SKM-1 (cell line): ENCODE measurements around the gene KCTD16.

Source experiments
- DNase-seq: peaks from one replicate; lab custom pipeline; 2025; ENCODE audit not compliant: unreplicated experiment; lab: John Stamatoyannopoulos, UW

The KCTD16 gene

GRCh38 chr5:144451187-144451973 is 280.7 kb downstream of the KCTD16 start:
- no peak for DNase-seq

- no peak for DNase-seq
Measured at GRCh38 chr5:144453753-144454152, 283.1 kb downstream of the KCTD16 start.

- no peak for DNase-seq
Measured at GRCh38 chr5:144457160-144457559, 286.5 kb downstream of the KCTD16 start.

GRCh38 chr5:144458216-144458615 is 287.5 kb downstream of the KCTD16 start:
- no peak for DNase-seq

- no peak for DNase-seq
Measured at GRCh38 chr5:144460600-144460999, 289.9 kb downstream of the KCTD16 start.

- no peak for DNase-seq
Measured at GRCh38 chr5:144462577-144462976, 291.9 kb downstream of the KCTD16 start.

- no peak for DNase-seq
Measured at GRCh38 chr5:144463481-144464223, 293.0 kb downstream of the KCTD16 start.

GRCh38 chr5:144464306-144464705 is 293.6 kb downstream of the KCTD16 start:
- DNase-seq = no peak

- DNase-seq = no peak
Measured at GRCh38 chr5:144465441-144465840, 294.8 kb downstream of the KCTD16 start.

- no peak for DNase-seq
Measured at GRCh38 chr5:144467792-144468191, 297.1 kb downstream of the KCTD16 start.

- DNase-seq = no peak
Measured at GRCh38 chr5:144468571-144468970, 297.9 kb downstream of the KCTD16 start.

GRCh38 chr5:144469106-144469505 is 298.4 kb downstream of the KCTD16 start:
- DNase-seq = no peak

- DNase-seq = no peak
Measured at GRCh38 chr5:144472221-144472620, 301.5 kb downstream of the KCTD16 start.

GRCh38 chr5:144473650-144474049 is 303.0 kb downstream of the KCTD16 start:
- DNase-seq = no peak

- no peak for DNase-seq
Measured at GRCh38 chr5:144478565-144478964, 307.9 kb downstream of the KCTD16 start.

GRCh38 chr5:144481861-144482260 is 311.2 kb downstream of the KCTD16 start:
- DNase-seq = no peak

- DNase-seq = no peak
Measured at GRCh38 chr5:144484124-144484897, 313.6 kb downstream of the KCTD16 start.

GRCh38 chr5:144485540-144485939 is 314.9 kb downstream of the KCTD16 start:
- DNase-seq = no peak

- no peak for DNase-seq
Measured at GRCh38 chr5:144487207-144487606, 316.5 kb downstream of the KCTD16 start.

GRCh38 chr5:144487761-144488160 is 317.1 kb downstream of the KCTD16 start:
- no peak for DNase-seq

GRCh38 chr5:144503123-144503522 is 332.4 kb downstream of the KCTD16 start:
- no peak for DNase-seq
